Mucosa of descending colon (tissue), 3 donors: ENCODE measurements around the gene DNAH8. TPM values are rescaled to one million over a fixed set of nuclear protein-coding genes. Genes with fewer than 3 reads are reported as not detected.

Source experiments
- ATAC-seq: fragments of 200-7000 bp; cut with Tn5 transposase; one replicate; pipeline ENCODE4 v1.9.1; 2020; ENCODE audit warnings: mild to moderate bottlenecking, moderate library complexity
- DNase-seq, 3 donors: peaks; one replicate each; pipeline ENCODE4 v3.0.0-alpha.2; 2020
- H3K36me3 ChIP-seq: fragments of 200-600 bp; one replicate; pipeline ENCODE4 v1.8.0; 2021; ENCODE audit warnings: low read depth, mild to moderate bottlenecking
- H3K4me1 ChIP-seq: fragments of 200-600 bp; one replicate; pipeline ENCODE4 v1.8.0; 2021; ENCODE audit warnings: low read depth, mild to moderate bottlenecking
- H3K4me3 ChIP-seq: fragments of 200-600 bp; one replicate; pipeline ENCODE4 v1.8.0; 2021; ENCODE audit warnings: mild to moderate bottlenecking
- H3K9me3 ChIP-seq: fragments of 200-600 bp; one replicate; pipeline ENCODE4 v1.8.0; 2021; ENCODE audit warnings: mild to moderate bottlenecking
- intact Hi-C, 2 donors: fragments of 100-400 bp; cut with DNase I in 1 of 2; cut with micrococcal nuclease in 1 of 2; formaldehyde crosslinking; loops; one replicate each; pipeline versions ENCODE4 v1.11.0 to v1.11.1; 2022; cut with DNase I, micrococcal nuclease
- total RNA-seq, 3 donors: library from RNA; stranded (reverse); fragmentation: NEBNext Ultra II Directional in 2 of 3; extraction: Animal tissue kit (Norgen Biotek cat#: 25700) in 2 of 3; gene quantifications; one replicate each; pipeline versions ENCODE4 v1.2.1 to v1.2.4, GENCODE V29; 2021 to 2023
- TF ChIP-seq, protein P1 (sequence below): fragments of 200-600 bp; IDR thresholded peaks from one replicate; pipeline ENCODE4 v1.8.0; 2022; ENCODE audit warnings: antibody characterized with exemption, mild to moderate bottlenecking
- donor health status: DM: no; HTN: no; CAD: no; lungs with moderate emphysema.
- donor health status: DM: no; HTN: no; CAD: no.
- donor health status: DM: no; HTN: yes; CAD: no.

DNAH8 gene
- total RNA-seq, 3 donors from 2014 or later: 0.03 TPM; not detected in 1

DNA sequence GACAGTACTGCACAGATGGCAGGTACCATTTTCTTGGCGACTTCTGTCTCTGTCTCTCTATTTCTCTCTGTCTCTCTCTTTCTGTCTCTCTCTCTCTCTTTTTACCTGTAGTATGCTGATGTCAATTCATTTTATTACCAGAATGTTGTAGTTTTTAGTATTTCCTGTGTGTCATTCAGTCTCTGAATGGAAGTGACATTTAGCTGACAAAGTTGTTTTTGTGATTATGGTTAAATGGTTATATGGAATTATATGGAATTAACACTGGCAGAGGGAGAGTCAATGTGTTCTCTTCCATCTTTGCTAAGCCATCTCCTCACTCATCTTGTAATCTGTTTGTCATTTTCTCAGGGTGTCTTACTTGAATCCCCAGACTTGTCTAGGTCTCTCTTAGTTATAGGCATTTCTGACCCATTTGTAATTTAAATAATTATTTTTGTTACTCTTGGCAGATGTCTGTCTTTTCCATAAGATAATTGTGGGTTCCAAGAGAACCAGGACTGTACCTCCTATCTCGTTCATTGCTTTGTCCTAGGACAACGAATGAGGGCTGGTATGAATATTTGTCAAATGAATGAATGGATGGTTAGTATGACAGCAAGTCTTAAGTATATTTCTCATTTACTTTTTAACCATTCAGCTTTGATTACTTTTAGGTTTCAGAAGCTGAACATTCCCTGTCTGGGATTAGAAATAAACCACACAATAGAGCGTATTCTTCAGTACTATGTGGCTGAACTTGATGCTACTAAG is 64.4 kb downstream of the DNAH8 start:
- DNase-seq (no peak), ATAC-seq (no peak)
- intact Hi-C loops: no loop called here
- no peaks in the 10 kb centered on the region for H3K9me3 ChIP-seq
- H3K4me3 ChIP-seq: no peak overlapping the region
- H3K4me1 ChIP-seq: no peaks in the 10 kb centered on the region
- H3K36me3 ChIP-seq: no peaks in the 10 kb centered on the region
- TF ChIP-seq, protein P1, sequence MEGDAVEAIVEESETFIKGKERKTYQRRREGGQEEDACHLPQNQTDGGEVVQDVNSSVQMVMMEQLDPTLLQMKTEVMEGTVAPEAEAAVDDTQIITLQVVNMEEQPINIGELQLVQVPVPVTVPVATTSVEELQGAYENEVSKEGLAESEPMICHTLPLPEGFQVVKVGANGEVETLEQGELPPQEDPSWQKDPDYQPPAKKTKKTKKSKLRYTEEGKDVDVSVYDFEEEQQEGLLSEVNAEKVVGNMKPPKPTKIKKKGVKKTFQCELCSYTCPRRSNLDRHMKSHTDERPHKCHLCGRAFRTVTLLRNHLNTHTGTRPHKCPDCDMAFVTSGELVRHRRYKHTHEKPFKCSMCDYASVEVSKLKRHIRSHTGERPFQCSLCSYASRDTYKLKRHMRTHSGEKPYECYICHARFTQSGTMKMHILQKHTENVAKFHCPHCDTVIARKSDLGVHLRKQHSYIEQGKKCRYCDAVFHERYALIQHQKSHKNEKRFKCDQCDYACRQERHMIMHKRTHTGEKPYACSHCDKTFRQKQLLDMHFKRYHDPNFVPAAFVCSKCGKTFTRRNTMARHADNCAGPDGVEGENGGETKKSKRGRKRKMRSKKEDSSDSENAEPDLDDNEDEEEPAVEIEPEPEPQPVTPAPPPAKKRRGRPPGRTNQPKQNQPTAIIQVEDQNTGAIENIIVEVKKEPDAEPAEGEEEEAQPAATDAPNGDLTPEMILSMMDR: no peak

DNA sequence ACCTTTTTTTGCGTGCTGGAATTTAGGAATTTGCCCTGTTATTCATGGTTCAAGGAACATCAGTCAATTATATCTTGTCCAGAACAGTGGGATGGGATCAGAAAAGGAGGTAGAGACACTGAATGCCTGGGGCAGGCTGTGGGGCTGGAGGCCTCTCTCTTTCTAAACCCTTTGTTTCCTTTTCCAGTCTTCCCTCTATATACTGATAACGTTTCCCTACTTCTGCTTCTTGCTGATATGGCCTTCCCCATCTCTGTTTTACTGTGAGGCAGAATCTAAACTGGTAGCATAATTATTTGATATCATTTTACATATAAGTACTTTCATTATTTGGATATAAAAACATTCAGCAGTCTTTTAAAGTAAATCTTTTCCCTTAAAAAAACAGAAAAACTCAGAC is 67.5 kb downstream of the DNAH8 start:
- DNase-seq: no peak
- no peaks in the 10 kb centered on the region for H3K36me3 ChIP-seq
- no peaks in the 10 kb centered on the region for H3K9me3 ChIP-seq
- TF ChIP-seq, protein P1: no peak
- intact Hi-C loops: no loop called here
- H3K4me1 ChIP-seq: no peaks in the 10 kb centered on the region
- H3K4me3 ChIP-seq: no peak overlapping the region
- no peak for ATAC-seq

DNA sequence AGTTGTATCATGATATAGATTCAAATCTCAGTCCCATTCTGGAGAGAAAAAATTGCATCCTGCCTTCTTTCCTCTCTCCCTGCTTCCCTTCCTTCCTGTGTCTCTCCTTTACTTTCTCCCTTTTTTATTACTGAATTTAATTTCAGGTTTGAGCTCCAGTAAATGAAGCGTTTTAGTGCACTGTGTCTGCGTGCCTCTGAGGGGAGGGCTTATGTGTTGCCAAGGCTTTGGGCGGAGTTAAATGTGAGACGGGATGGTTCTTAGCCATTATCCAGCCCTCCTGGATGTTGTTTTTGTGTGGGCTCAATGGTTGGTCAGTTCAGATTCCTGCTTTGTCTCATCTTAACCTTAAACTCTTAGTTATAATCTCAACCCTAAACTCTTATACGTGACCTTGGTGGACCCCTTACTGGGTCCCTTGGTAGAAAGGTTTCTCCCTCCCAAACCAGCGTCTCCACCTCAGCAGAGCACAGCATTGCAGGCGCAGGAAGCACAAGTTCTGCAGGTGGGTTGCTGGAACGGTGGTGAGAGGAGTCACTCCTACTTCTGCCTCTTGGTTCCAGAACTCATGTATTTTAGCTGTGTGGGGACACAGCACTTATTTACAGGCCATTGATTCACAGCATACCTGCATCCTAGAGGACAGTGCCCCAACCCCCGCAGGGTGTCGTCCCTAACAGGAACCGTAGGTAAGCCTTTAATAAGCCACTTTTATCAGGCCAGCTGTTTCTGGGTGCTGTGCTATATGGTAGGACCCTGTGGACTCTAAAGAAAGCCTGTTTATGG is 68.5 kb downstream of the DNAH8 start:
- Histone ChIP-seq H3K4me1 (no peaks in the 10 kb centered on the region), H3K4me3 (no peak overlapping the region), H3K36me3 (no peaks in the 10 kb centered on the region), H3K9me3 (no peaks in the 10 kb centered on the region)
- no peak for ATAC-seq
- DNase-seq: no peak
- TF ChIP-seq, protein P1: no peak
- intact Hi-C loops: no loop called here

DNA sequence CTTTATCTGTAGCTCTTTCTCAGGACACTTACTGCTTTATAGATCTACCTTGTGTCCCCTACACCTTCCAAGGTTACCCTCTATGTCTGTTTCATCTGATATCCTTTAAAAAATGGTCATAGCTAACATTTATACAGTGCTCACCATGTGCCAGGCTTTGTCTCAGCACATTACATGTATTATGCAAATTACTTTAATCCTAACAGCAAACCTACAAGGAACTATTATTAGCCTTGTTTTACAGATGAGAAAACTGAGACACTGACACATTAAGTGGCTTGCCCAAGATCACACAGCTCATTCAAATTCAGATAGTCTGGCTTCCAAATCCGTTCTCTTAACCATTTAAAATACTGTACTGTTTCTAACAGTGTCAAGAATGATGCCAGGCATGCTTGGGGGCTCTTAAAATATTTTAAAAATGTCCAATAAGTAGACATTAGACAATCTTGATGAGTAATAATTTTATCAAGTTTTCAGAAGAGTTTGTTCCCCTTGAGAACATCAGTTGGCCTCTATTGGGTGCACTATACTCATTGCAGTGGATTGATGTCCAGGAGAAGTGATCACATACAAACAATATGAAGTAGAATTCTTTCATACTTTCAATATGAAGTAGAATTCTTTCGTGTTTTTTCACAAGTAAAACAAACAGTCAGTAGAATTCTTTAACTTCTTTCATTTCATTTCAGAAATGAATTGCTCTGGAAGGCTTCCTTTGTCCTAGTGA is 69.6 kb downstream of the DNAH8 start:
- no peaks in the 10 kb centered on the region for H3K36me3 ChIP-seq
- DNase-seq: no peak
- no peak overlapping the region for H3K4me3 ChIP-seq
- intact Hi-C loops: no loop called here
- TF ChIP-seq, protein P1: no peak
- ATAC-seq: no peak
- H3K4me1 ChIP-seq: no peaks in the 10 kb centered on the region
- H3K9me3 ChIP-seq: no peaks in the 10 kb centered on the region

DNA sequence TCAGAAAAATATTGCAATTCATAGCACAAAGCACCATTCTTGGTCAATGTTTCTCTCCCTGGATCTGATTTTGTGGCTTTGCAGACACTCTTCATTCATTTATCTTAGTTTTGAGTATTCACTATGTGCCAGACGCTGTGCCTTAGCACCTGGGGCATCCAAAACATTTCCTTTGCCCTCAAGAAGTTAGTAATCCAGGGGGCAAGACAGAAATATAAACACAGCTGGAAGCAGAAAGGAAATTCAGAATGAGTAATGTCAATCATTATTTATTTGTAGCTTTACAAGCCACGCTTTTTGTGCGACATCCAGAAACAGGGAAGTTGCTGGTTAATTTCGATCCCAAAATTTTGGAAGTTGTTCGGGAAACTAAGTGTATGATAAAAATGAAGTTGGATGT is 71.4 kb downstream of the DNAH8 start:
- no peak for ATAC-seq
- H3K4me3 ChIP-seq: no peak overlapping the region
- H3K36me3 ChIP-seq: no peaks in the 10 kb centered on the region
- intact Hi-C loops: no loop called here
- DNase-seq: no peak
- H3K9me3 ChIP-seq: no peaks in the 10 kb centered on the region
- TF ChIP-seq, protein P1: no peak
- no peaks in the 10 kb centered on the region for H3K4me1 ChIP-seq
